Cardiac muscle cell (in vitro differentiated cells and primary cell): Measurements from ENCODE around the gene STAP2. TPM values are rescaled to one million over a fixed set of nuclear protein-coding genes. Genes with fewer than 3 reads are reported as not detected.
A peak's percentile ranks its signal among the peaks of the same experiment; 100 is the strongest.
"Not testable (repeated sequence)": the region's sequence is repeated elsewhere in the genome, so short reads cannot be mapped to it uniquely, and the experiment has no call there.

Experiments
- DNase-seq, 2 donors: peaks; one replicate each; pipeline versions ENCODE4 v3.0.0 to v3.0.0-alpha.2; 2010 to 2017; ENCODE audit warnings: low read depth in 1 of 2, low spot score in 1 of 2
- H3K27ac ChIP-seq: fragments of 200-600 bp; sonication (generic); 2 replicates; pipeline ENCODE4 v1.5.1; 2016
- H3K27me3 ChIP-seq: fragments of 200-600 bp; sonication (generic); 2 replicates; pipeline ENCODE4 v1.6.0; 2016; ENCODE audit warnings: control low read depth
- H3K36me3 ChIP-seq: fragments of 200-600 bp; sonication (generic); 2 replicates; pipeline ENCODE4 v1.5.1; 2016; ENCODE audit warnings: control low read depth
- H3K4me1 ChIP-seq: fragments of 200-600 bp; sonication (generic); 2 replicates; pipeline ENCODE4 v1.8.1; 2017; ENCODE audit warnings: low read depth, mild to moderate bottlenecking, mixed run types
- H3K4me3 ChIP-seq: fragments of 200-600 bp; sonication (generic); 2 replicates; pipeline ENCODE4 v1.5.1; 2016; ENCODE audit warnings: mild to moderate bottlenecking
- H3K9me3 ChIP-seq: fragments of 200-600 bp; sonication (generic); 2 replicates; pipeline ENCODE4 v1.5.1; 2017; ENCODE audit warnings: low read depth, mild to moderate bottlenecking, control low read depth
- CTCF ChIP-seq: IDR thresholded peaks from 2 replicates; pipeline ENCODE4 v1.5.1; 2012; ENCODE audit warnings: low read depth, mild to moderate bottlenecking, low read length
- polyA plus RNA-seq: library from polyadenylated mRNA; unstranded; fragments of >200 nt; fragmentation: Nextera tagmentation; extraction: Ambion mirVana; gene quantifications from 2 replicates; pipeline ENCODE4 v1.2.1, GENCODE V29; 2016
- total RNA-seq: library from RNA; depleted of rRNA; stranded (reverse); fragments of >200 nt; gene quantifications from 2 replicates; pipeline ENCODE4 v1.2.3, GENCODE V29; 2016

Gene STAP2
- total and polyA plus RNA-seq, 2 experiments from 2014 or later = 12.3 to 20.3 TPM

- Histone ChIP-seq H3K4me3 (no peak overlapping the region), H3K27ac (no peak overlapping the region), H3K4me1 (peaks cover 6% of the 10 kb centered on the region), H3K27me3 (no peaks in the 10 kb centered on the region), H3K9me3 (no peaks in the 10 kb centered on the region), H3K36me3 (no peaks in the 10 kb centered on the region)
- no peak for TF ChIP-seq CTCF
- no peak for DNase-seq
These were observed 46.1 kb downstream of the STAP2 start for GRCh38 chr19:4292515-4292914.

- no peak for DNase-seq
- no peak for TF ChIP-seq CTCF
These were observed 47.4 kb downstream of the STAP2 start for GRCh38 chr19:4291184-4291732.

GRCh38 chr19:4288091-4288777 is 50.4 kb downstream of the STAP2 start:
- Histone ChIP-seq H3K27ac (no peak overlapping the region), H3K36me3 (no peaks in the 10 kb centered on the region), H3K4me3 (no peak overlapping the region), H3K27me3 (no peaks in the 10 kb centered on the region), H3K4me1 (peaks cover 6% of the 10 kb centered on the region), H3K9me3 (no peaks in the 10 kb centered on the region)
- DNase-seq = no peak
- no peak for TF ChIP-seq CTCF

More at GRCh38 chr19:4291184-4291732, 47.4 kb downstream of the STAP2 start:
- Histone ChIP-seq H3K36me3 (no peaks in the 10 kb centered on the region), H3K27me3 (no peaks in the 10 kb centered on the region), H3K9me3 (no peaks in the 10 kb centered on the region), H3K4me3 (no peak overlapping the region), H3K27ac (no peak overlapping the region), H3K4me1 (peaks cover 6% of the 10 kb centered on the region)

GRCh38 chr19:4286141-4286540 is 52.5 kb downstream of the STAP2 start:
- not testable (repeated sequence) for DNase-seq, H3K27me3 ChIP-seq, H3K9me3 ChIP-seq, H3K4me3 ChIP-seq, H3K4me1 ChIP-seq, H3K36me3 ChIP-seq, H3K27ac ChIP-seq

GRCh38 chr19:4284974-4285373 is 53.7 kb downstream of the STAP2 start:
- no peak for DNase-seq
- Histone ChIP-seq H3K4me3 (no peak overlapping the region), H3K4me1 (no peaks in the 10 kb centered on the region), H3K27ac (no peak overlapping the region), H3K9me3 (no peaks in the 10 kb centered on the region), H3K36me3 (no peaks in the 10 kb centered on the region), H3K27me3 (no peaks in the 10 kb centered on the region)
- no peak for TF ChIP-seq CTCF

- TF ChIP-seq CTCF = no peak
- Histone ChIP-seq H3K4me3 (no peak overlapping the region), H3K9me3 (no peaks in the 10 kb centered on the region), H3K27me3 (no peaks in the 10 kb centered on the region), H3K4me1 (no peaks in the 10 kb centered on the region), H3K36me3 (no peaks in the 10 kb centered on the region), H3K27ac (no peak overlapping the region)
- DNase-seq = peak in 1 of 2 donors; percentile 69
These were observed 54.3 kb downstream of the STAP2 start for GRCh38 chr19:4284176-4284958.
